Skeletal muscle tissue (tissue), 4 donors: ENCODE measurements around the gene ZSCAN20. TPM values are rescaled to one million over a fixed set of nuclear protein-coding genes. Genes with fewer than 3 reads are reported as not detected.
A peak's percentile ranks its signal among the peaks of the same experiment; 100 is the strongest.

Experiments
- H3K27ac ChIP-seq: one replicate; pipeline ENCODE4 v1.7.0; 2013; ENCODE audit warnings: mild to moderate bottlenecking, low read depth, low read length, inconsistent platforms
- H3K27me3 ChIP-seq, 3 donors: one replicate each; pipeline ENCODE4 v1.7.0; 2013; ENCODE audit warnings: low read length in 3 of 3; ENCODE audit not compliant: control insufficient read depth in 3 of 3, insufficient read depth in 3 of 3
- H3K36me3 ChIP-seq, 3 donors: one replicate each; pipeline ENCODE4 v1.7.0; 2013; ENCODE audit warnings: low read length in 3 of 3; ENCODE audit not compliant: control insufficient read depth in 3 of 3, insufficient read depth in 3 of 3
- H3K4me1 ChIP-seq, 3 donors: one replicate each; pipeline ENCODE4 v1.7.0; 2013; ENCODE audit warnings: low read length in 3 of 3, mild to moderate bottlenecking in 3 of 3; ENCODE audit not compliant: control insufficient read depth in 3 of 3, insufficient read depth in 3 of 3
- H3K4me3 ChIP-seq, 3 donors: one replicate each; pipeline ENCODE4 v1.7.0; 2013; ENCODE audit warnings: low read length in 3 of 3
- H3K9ac ChIP-seq, 3 donors: one replicate each; pipeline ENCODE4 v1.7.0; 2013; ENCODE audit warnings: low read length in 3 of 3, mild to moderate bottlenecking in 3 of 3, moderate library complexity in 2 of 3, low read depth in 1 of 3
- H3K9me3 ChIP-seq, 3 donors: one replicate each; pipeline ENCODE4 v1.7.0; 2013; ENCODE audit warnings: low read length in 3 of 3; ENCODE audit not compliant: control insufficient read depth in 3 of 3
- total RNA-seq: library from RNA; depleted of rRNA; stranded (reverse); fragments of >200 nt; gene quantifications from one replicate; pipeline ENCODE4 v1.2.3, GENCODE V29; 2014
- donor health status: Osteomylitis.

ZSCAN20 gene
- total RNA-seq, 1 donor from 2014 or later, result 6.8 TPM

DNA sequence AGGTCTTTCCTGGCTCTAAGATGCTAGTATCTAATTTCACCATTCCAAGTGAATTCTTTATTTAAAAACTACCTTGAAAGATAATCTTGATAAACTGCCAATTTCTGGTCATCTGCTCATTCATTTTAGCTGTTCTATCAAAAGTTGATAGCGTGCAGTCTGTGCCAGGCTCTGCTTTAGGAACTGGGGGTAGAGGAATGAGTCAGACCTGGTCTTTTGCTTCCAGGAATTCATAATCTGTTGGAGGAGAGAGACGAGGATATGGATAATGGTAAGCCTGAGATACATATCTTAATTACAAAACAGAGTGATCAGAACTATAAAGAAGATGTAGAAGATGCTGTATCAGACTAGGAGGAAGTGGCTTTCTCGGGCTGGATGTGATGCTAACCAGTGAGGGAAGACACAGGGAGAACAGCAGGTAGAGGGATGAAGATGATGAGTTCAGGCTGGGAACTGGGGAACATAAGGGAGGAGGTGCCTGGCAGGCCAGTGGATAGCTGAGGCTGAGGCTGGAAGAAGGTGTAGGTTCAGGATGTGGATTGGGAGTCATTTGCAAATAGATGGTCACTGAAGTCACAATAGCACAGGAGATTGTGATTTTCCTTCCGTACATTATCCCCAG is 29.3 kb upstream of the ZSCAN20 start:
- peak overlapping the region in 1 of 3 donors; percentile 40 for H3K9ac ChIP-seq

DNA sequence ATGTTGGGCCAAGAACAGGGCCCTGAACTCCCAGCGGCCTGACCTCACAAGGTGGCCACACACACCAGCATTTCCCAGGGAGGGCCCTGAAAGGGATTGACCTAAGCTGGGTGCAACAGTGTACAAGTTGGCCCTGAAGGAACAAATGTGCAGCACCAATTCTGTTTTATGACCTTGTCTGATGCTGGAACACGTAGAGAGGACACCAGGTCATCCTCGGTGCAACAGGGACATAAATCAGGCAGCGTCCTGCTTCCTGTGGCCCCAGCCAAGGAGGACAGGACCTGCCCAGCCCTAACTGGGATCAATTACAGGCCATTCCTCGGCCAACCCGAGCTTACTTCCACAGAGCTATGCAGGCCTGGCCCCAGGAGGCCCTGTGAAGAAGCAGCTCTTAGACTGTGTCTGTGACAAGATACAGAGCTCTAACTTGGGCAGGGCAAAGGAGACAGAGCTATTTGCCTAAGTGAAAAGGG is 28.7 kb upstream of the ZSCAN20 start:
- peak overlapping the region in 2 of 3 donors; percentile 37 to 40 for H3K9ac ChIP-seq
- H3K27ac ChIP-seq, result peak overlapping the region; percentile 59
- no peaks in the 10 kb centered on the region for H3K36me3 ChIP-seq
- no peaks in the 10 kb centered on the region for H3K9me3 ChIP-seq
- H3K4me3 ChIP-seq, result no peak overlapping the region
- no peaks in the 10 kb centered on the region for H3K27me3 ChIP-seq
- peaks cover 14 to 19% (median 15%) of the 10 kb centered on the region in 3 donors for H3K4me1 ChIP-seq

More for the DNA sequence above, 29.3 kb upstream of the ZSCAN20 start:
- Histone ChIP-seq H3K36me3 (no peaks in the 10 kb centered on the region), H3K9me3 (no peaks in the 10 kb centered on the region), H3K27me3 (no peaks in the 10 kb centered on the region), H3K4me1 (peaks cover 14 to 19% (median 15%) of the 10 kb centered on the region in 3 donors), H3K4me3 (no peak overlapping the region), H3K27ac (peak overlapping the region; percentile 45)

DNA sequence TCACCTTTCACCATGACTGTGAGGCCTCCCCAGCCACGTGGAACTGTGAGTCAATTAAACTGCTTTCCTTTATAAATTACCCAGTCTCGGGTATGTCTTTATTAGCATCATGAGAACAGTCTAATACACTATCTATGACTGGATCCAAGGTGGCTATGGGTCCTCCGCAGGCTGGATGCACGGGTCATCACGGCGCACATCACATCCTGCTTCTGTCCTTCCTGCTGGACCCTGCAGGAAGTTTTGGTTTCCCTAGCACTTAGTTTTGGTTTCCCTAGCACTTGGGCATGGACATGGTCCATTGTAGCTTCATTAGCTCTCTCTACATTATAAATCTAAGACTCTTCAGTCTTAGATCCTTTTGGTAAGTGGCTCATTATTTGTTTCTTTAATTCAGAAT is 27.3 kb upstream of the ZSCAN20 start:
- no peaks in the 10 kb centered on the region for H3K36me3 ChIP-seq
- H3K27me3 ChIP-seq, result no peaks in the 10 kb centered on the region
- no peak overlapping the region for H3K27ac ChIP-seq
- no peak overlapping the region for H3K4me3 ChIP-seq
- H3K4me1 ChIP-seq, result peaks cover 14 to 19% (median 15%) of the 10 kb centered on the region in 3 donors
- no peak overlapping the region for H3K9ac ChIP-seq
- no peaks in the 10 kb centered on the region for H3K9me3 ChIP-seq

DNA sequence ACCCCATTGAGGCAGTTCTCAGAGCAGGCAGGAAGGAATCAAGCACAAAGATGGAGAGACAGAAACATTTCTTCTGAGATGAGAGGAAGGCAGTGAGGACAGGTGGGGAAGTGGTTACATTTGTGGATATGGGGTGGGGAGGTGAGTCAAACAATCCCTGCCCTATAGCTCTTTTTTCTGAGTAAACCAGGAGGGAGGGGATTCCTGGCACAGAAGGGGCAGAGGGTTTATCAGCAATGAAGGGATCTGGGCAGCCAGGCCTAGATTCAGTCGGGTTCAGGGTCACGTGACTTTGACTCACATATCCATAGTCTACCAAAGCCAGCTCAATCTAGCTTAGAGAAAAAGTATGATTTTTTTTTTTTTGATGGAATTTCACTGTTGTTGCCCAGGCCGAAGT is 25.9 kb upstream of the ZSCAN20 start:
- Histone ChIP-seq H3K27me3 (no peaks in the 10 kb centered on the region), H3K4me3 (no peak overlapping the region), H3K36me3 (no peaks in the 10 kb centered on the region), H3K27ac (no peak overlapping the region), H3K9ac (no peak overlapping the region), H3K9me3 (no peaks in the 10 kb centered on the region), H3K4me1 (peaks cover 14 to 19% (median 15%) of the 10 kb centered on the region in 3 donors)

DNA sequence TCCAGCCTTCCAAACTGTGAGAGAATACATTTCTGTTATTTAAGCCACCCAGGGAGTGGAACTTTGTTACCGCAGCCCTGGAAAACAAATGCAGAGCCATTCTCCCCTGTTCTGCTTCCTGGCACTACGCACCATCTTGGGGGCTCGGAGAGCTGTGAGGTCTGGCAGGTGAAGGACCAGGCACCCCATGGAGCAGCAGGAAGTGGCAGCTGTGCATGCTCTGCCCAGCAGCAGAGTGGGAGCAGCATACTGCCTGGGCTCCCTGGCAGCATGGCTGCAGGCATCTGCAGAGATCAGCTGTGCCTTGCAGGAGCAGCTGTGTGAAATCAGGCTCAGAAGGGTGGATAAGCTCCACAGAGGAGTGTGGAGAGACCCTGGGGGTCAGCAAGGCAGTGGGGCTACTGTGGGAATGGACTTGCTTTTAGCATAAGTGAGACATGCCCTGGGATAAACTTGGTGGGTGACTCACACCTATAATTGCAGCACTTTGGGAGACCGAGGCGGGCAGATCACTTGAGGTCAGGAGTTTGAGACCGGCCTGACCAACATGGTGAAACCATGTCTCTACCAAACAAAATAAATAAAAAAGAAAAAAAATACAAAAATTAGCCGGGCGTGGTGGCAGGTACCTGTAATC is 17.7 kb upstream of the ZSCAN20 start:
- no peaks in the 10 kb centered on the region for H3K27me3 ChIP-seq
- H3K9me3 ChIP-seq, result no peaks in the 10 kb centered on the region
- no peak overlapping the region for H3K27ac ChIP-seq
- no peaks in the 10 kb centered on the region for H3K36me3 ChIP-seq
- H3K4me3 ChIP-seq, result no peak overlapping the region
- peaks cover 22 to 38% (median 25%) of the 10 kb centered on the region in 3 donors for H3K4me1 ChIP-seq
- H3K9ac ChIP-seq, result peak overlapping the region in 2 of 3 donors; percentile 27 to 52

DNA sequence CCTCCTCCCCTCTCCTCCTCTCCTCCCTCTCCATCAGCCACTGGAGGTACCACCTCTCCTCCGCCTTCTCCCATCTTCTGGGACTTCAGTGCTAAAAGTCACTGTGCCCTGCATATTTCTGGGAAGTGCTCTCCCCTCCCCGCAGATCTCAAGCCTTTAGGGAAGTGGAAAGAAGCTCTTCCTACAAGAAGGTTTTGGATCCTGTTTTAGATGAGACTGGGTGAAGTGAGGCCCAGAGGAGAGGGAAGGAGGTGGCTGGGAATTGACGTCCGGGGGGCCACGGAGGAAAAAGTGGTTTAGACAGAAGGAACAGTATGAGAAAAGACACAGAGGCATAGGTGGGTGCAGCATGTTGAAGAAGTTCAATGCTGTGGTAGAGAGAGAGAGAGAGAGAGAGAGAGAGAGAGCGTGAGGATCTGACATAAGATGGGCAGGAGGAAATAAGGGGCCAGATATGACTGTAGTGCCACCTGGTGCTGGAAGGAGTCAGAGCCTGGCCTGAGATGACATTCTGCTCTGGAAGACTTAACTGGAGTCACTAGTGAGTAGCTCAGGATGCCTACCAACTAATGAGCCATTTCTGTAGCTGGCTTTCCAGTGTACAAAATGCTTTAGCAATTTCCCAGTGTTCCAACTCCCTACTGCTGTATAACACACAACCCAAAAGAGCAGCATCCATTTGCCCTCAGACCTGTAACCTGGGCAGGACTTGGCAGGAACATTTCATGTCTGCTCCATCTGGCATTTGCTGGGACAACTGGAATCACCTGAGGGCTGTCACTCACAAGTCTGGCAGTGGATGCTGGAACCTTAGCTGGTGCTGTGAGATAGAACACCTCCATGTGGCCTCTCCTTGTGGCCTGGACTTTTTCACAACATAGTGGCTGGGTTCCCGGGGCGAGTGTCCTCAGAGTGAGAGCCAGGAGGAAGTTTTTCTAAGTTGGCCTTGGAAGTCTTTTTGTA is 16.6 kb upstream of the ZSCAN20 start:
- Histone ChIP-seq H3K27ac (peak overlapping the region; percentile 74), H3K4me1 (peaks cover 32 to 49% (median 36%) of the 10 kb centered on the region in 3 donors), H3K9ac (peak overlapping the region; percentile 15 to 65 (median 40))

DNA sequence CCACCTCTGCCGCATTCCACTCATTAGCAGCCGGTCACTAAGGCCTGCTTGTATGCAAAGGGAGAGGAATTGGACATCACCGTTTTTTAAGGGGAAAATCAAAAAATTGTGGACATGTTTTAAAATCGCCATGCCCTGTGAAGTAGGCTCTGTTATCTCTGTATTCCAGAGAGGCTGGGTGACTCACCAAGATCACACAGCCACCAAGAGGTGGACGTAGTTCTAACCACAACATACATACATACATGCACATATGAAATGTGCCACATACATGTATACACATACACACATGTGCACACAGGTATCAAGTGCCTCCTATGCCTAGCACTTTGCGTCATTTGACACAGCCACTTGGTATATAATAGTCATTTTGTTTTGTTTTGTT is 16.0 kb upstream of the ZSCAN20 start:
- Histone ChIP-seq H3K9ac (peak overlapping the region; percentile 15 to 65 (median 40)), H3K4me3 (no peak overlapping the region), H3K36me3 (no peaks in the 10 kb centered on the region), H3K4me1 (peaks cover 38 to 55% (median 42%) of the 10 kb centered on the region in 3 donors), H3K9me3 (no peaks in the 10 kb centered on the region), H3K27me3 (no peaks in the 10 kb centered on the region), H3K27ac (peak overlapping the region; percentile 74)

More for the DNA sequence above, 16.6 kb upstream of the ZSCAN20 start:
- Histone ChIP-seq H3K27me3 (no peaks in the 10 kb centered on the region), H3K9me3 (no peaks in the 10 kb centered on the region), H3K36me3 (no peaks in the 10 kb centered on the region), H3K4me3 (peak overlapping the region in 1 of 3 donors; percentile 28)

DNA sequence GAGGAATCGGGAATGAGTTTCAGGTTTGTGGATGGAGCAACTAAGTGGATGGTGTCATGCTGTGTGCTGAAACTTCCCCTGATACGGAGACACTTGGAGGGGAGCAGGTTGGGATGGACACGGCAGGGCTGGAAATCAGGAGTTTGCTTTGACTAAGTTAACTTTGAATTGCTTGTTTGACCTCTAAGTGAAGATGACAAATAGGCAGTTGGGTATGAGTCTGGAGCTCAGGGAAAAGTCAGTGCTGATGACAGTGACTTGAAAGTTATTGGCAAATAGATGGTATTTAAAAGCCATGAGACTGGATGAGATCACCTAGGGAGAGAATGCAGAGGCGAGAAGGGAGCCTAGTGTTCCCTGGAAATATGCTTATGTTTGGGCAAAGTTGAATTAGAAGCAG is 12.8 kb upstream of the ZSCAN20 start:
- no peak overlapping the region for H3K9ac ChIP-seq
- peak overlapping the region; percentile 71 for H3K27ac ChIP-seq
- H3K27me3 ChIP-seq, result no peaks in the 10 kb centered on the region
- no peaks in the 10 kb centered on the region for H3K36me3 ChIP-seq
- H3K4me3 ChIP-seq, result peak overlapping the region in 1 of 3 donors; percentile 7
- peaks cover 38 to 54% (median 40%) of the 10 kb centered on the region in 3 donors for H3K4me1 ChIP-seq
- H3K9me3 ChIP-seq, result no peaks in the 10 kb centered on the region

DNA sequence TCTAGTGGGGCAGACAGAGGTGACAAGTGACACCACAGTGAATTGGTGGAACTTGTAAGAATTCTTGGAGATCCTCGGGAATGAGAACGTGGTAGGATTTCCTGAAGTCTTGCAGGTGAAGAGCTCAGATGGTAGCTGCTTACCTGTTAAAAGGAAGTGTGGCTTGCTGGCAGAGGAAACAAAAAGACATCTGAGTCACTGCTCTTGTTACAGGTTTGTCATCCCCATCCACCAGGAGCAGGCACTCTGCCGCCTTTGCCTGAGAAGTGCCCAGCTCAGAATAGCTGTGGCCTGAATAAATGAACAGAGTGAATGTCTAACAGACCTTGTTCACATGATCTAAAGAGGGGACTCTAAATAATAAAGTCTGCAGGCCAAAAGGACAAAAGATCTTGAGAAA is 12.3 kb upstream of the ZSCAN20 start:
- peaks cover 38 to 50% (median 39%) of the 10 kb centered on the region in 3 donors for H3K4me1 ChIP-seq
- H3K4me3 ChIP-seq, result peak overlapping the region in 1 of 3 donors; percentile 7
- H3K27me3 ChIP-seq, result no peaks in the 10 kb centered on the region
- H3K27ac ChIP-seq, result peak overlapping the region; percentile 71
- peak overlapping the region in 1 of 3 donors; percentile 54 for H3K9ac ChIP-seq
- no peaks in the 10 kb centered on the region for H3K9me3 ChIP-seq
- no peaks in the 10 kb centered on the region for H3K36me3 ChIP-seq
